SK-N-SH (cell line): ENCODE results near the gene SLC16A12. TPM values are rescaled to one million over a fixed set of nuclear protein-coding genes. Genes with fewer than 3 reads are reported as not detected.

Experiments used
- CTCF ChIA-PET: fragments of 300-600, 350-600 bp; formaldehyde crosslinking; extraction: SDS; loops from one replicate; lab custom pipeline; 2021; lab: Yijun Ruan, JAX
- POLR2A ChIA-PET: fragments of 350-600 bp; sonication (Branson Sonifier 250); formaldehyde crosslinking; extraction: SDS; loops from one replicate; lab custom pipeline; 2020; ENCODE audit warnings: antibody characterized with exemption, inconsistent platforms; lab: Yijun Ruan, JAX
- DNase-seq: peaks from one replicate; pipeline ENCODE4 v3.0.0; 2012
- H2AFZ ChIP-seq: fragments of 200-600 bp; sonication (generic); 2 replicates; pipeline ENCODE4 v1.8.1; 2016; ENCODE audit warnings: antibody characterized with exemption, mild to moderate bottlenecking, low read depth
- H3F3A ChIP-seq: fragments of 200-600 bp; sonication (generic); replicated peaks from 2 replicates; pipeline ENCODE3; 2016; ENCODE audit warnings: antibody characterized with exemption, mild to moderate bottlenecking; ENCODE audit not compliant: insufficient read depth
- H3K27ac ChIP-seq, 2 experiments: fragments of 200-500 bp in 1 of 2; fragments of 200-600 bp in 1 of 2; sonication (Bioruptor generic) in 1 of 2; sonication (generic), shearing (Covaris generic) in 1 of 2; 2 replicates each; pipeline versions ENCODE4 v1.5.1 to v1.6.1; 2014 to 2016; ENCODE audit warnings: low read depth in 2 of 2, inconsistent platforms in 1 of 2, low read length in 1 of 2, mild to moderate bottlenecking in 1 of 2, mixed read lengths in 1 of 2
- H3K27me3 ChIP-seq: fragments of 200-600 bp; sonication (generic), shearing (Covaris generic); 2 replicates; pipeline ENCODE4 v1.6.1; 2016; ENCODE audit warnings: mixed run types; ENCODE audit not compliant: insufficient read depth
- H3K36me3 ChIP-seq, 2 experiments: fragments of 200-500 bp in 1 of 2; fragments of 200-600 bp in 1 of 2; sonication (Bioruptor generic) in 1 of 2; sonication (generic) in 1 of 2; replicated peaks in 1 of 2; 2 replicates each; pipeline versions ENCODE3 to v1.5.1; 2014 to 2016; ENCODE audit warnings: low read length in 1 of 2, mild to moderate bottlenecking in 1 of 2; ENCODE audit not compliant: insufficient read depth in 2 of 2, control insufficient read depth in 1 of 2
- H3K4me1 ChIP-seq, 2 experiments: fragments of 200-500 bp in 1 of 2; fragments of 200-600 bp in 1 of 2; sonication (Bioruptor generic) in 1 of 2; sonication (generic), shearing (Covaris generic) in 1 of 2; 2 replicates each; pipeline versions ENCODE4 v1.5.1 to v1.6.1; 2014 to 2016; ENCODE audit warnings: low read depth in 1 of 2, low read length in 1 of 2, mixed run types in 1 of 2; ENCODE audit not compliant: insufficient read depth in 2 of 2, control insufficient read depth in 1 of 2
- H3K4me2 ChIP-seq: fragments of 200-600 bp; sonication (generic), shearing (Covaris generic); 2 replicates; pipeline ENCODE4 v1.6.1; 2017; ENCODE audit warnings: mixed run types
- H3K4me3 ChIP-seq, 2 experiments: fragments of 200-500 bp in 1 of 2; fragments of 200-600 bp in 1 of 2; sonication (Bioruptor generic) in 1 of 2; sonication (generic), shearing (Covaris generic) in 1 of 2; 2 replicates each; pipeline versions ENCODE4 v1.5.1 to v1.8.1; 2014 to 2016; ENCODE audit warnings: low read depth in 2 of 2, inconsistent platforms in 1 of 2, low read length in 1 of 2, mild to moderate bottlenecking in 1 of 2, mixed read lengths in 1 of 2, moderate library complexity in 1 of 2
- H3K79me2 ChIP-seq: fragments of 200-600 bp; sonication (generic); 2 replicates; pipeline ENCODE4 v1.8.1; 2017; ENCODE audit warnings: mild to moderate bottlenecking; ENCODE audit not compliant: insufficient read depth
- H3K9ac ChIP-seq: fragments of 200-600 bp; sonication (generic); 2 replicates; pipeline ENCODE4 v1.6.1; 2017; ENCODE audit warnings: mixed run types
- H3K9me2 ChIP-seq: fragments of 200-600 bp; sonication (generic); 2 replicates; pipeline ENCODE4 v1.6.1; 2017; ENCODE audit warnings: mixed run types
- H3K9me3 ChIP-seq: fragments of 200-600 bp; sonication (generic); 2 replicates; pipeline ENCODE4 v1.6.1; 2017; ENCODE audit warnings: mixed run types, mild to moderate bottlenecking, moderate library complexity
- H4K20me1 ChIP-seq: fragments of 200-600 bp; sonication (generic); 2 replicates; pipeline ENCODE4 v1.6.1; 2017; ENCODE audit warnings: mild to moderate bottlenecking, mixed run types; ENCODE audit not compliant: insufficient read depth
- CTCF ChIP-seq: fragments of 200-600 bp; sonication (generic); IDR thresholded peaks from 2 replicates; pipeline ENCODE4 v1.6.1; 2017; ENCODE audit warnings: antibody characterized with exemption, mild to moderate bottlenecking, moderate library complexity
- ELF1 ChIP-seq: IDR thresholded peaks from 2 replicates; pipeline ENCODE4 v1.4.0; 2012
- EZH2phosphoT487 ChIP-seq: fragments of 200-600 bp; sonication (generic); IDR thresholded peaks from 2 replicates; pipeline ENCODE4 v1.6.1; 2017; ENCODE audit warnings: low read depth, mixed run types, mild to moderate bottlenecking, antibody characterized with exemption, moderate library complexity, borderline replicate concordance
- MXI1 ChIP-seq: IDR thresholded peaks from 2 replicates; pipeline ENCODE4 v1.6.1; 2012; ENCODE audit warnings: mild to moderate bottlenecking, low read depth, low read length, improper control_type of control experiment
- PBX3 ChIP-seq: IDR thresholded peaks from 2 replicates; pipeline ENCODE4; 2012
- RAD21 ChIP-seq: IDR thresholded peaks from 2 replicates; pipeline ENCODE4 v1.6.1; 2012; ENCODE audit warnings: mild to moderate bottlenecking, low read length
- RCOR1 ChIP-seq: fragments of 150-350 bp; IDR thresholded peaks from 2 replicates; pipeline ENCODE4 v1.6.1; 2017; ENCODE audit warnings: antibody characterized with exemption, low read length
- SIN3A ChIP-seq: IDR thresholded peaks from 2 replicates; pipeline ENCODE4 v1.6.1; 2012; ENCODE audit warnings: low read depth, mild to moderate bottlenecking, low read length, moderate library complexity, borderline replicate concordance
- SMC3 ChIP-seq: IDR thresholded peaks from 2 replicates; pipeline ENCODE4 v1.6.1; 2012; ENCODE audit warnings: low read depth, low read length, improper control_type of control experiment
- TCF12 ChIP-seq: IDR thresholded peaks from 2 replicates; pipeline ENCODE4 v1.4.0; 2012
- WGBS: methylation state at CpG from one replicate; pipeline ENCODE4 v1.1.6; 2017; ENCODE audit warnings: low lambda C conversion rate; 5-methylcytosine and 5-hydroxymethylcytosine counted together
- polyA plus RNA-seq, 3 experiments: library from polyadenylated mRNA; depleted of rRNA; stranded (reverse); fragments of >200 nt; gene quantifications; 2 replicates each; pipeline ENCODE4 v1.2.3, GENCODE V29; 2012
- TF ChIP-seq, protein P1 (sequence below): fragments of 150-350 bp; IDR thresholded peaks from 2 replicates; pipeline ENCODE4 v1.6.1; 2017; ENCODE audit warnings: antibody characterized with exemption, low read length, low read depth, borderline replicate concordance
- TF ChIP-seq, protein P2 (sequence below): IDR thresholded peaks from 2 replicates; pipeline ENCODE4 v1.6.1; 2012; ENCODE audit warnings: mild to moderate bottlenecking, low read depth, low read length, moderate library complexity

The SLC16A12 gene
- polyA plus RNA-seq, 1 of the 3 experiments (the other 2 are of a cell fraction): 0.13 TPM

GRCh38 chr10:89389254-89389653, 146.1 kb downstream of the SLC16A12 start:
- peak; percentile 41 for DNase-seq
- H3K9me3 ChIP-seq: no peaks in the 10 kb centered on the region
- ChIA-PET POLR2A (interaction anchor here (0.6 kb wide), 1 partner anchor 88 kb away, joined by 6 read pairs; no protein-coding TSS in a partner anchor), CTCF (interaction anchor here (0.6 to 2.5 kb wide), 20 partner anchors 11 to 171 kb away, joined by 3 to 17 read pairs (median 4); partner anchors contain the start of genes IFIT1B, IFIT5 and LIPA)
- H3K9me2 ChIP-seq: no peaks in the 10 kb centered on the region
- no peaks in the 10 kb centered on the region for H3K36me3 ChIP-seq
- no peaks in the 10 kb centered on the region for H3K27me3 ChIP-seq
- no peak overlapping the region for H3K27ac ChIP-seq
- peaks cover 2 to 13% of the 10 kb centered on the region in 2 experiments; a peak in 2 of 4 replicates for H3K4me1 ChIP-seq
- peak overlapping the region; percentile 53; the same call in 1 of the 2 replicates for H2AFZ ChIP-seq
- H3K4me2 ChIP-seq: no peak overlapping the region
- H3F3A ChIP-seq: peaks cover 23% of the 10 kb centered on the region
- WGBS: 34% methylated on average over 1 of the region's 1 CpG
- H3K9ac ChIP-seq: no peak overlapping the region
- TF ChIP-seq SMC3: peak; percentile 69
- peak; percentile 83 for TF ChIP-seq RAD21
- no peak for TF ChIP-seq ELF1
- TF ChIP-seq CTCF: peak; percentile 64
- no peak for TF ChIP-seq TCF12
- TF ChIP-seq MXI1: no peak
- no peak for TF ChIP-seq PBX3
- TF ChIP-seq, protein P1, sequence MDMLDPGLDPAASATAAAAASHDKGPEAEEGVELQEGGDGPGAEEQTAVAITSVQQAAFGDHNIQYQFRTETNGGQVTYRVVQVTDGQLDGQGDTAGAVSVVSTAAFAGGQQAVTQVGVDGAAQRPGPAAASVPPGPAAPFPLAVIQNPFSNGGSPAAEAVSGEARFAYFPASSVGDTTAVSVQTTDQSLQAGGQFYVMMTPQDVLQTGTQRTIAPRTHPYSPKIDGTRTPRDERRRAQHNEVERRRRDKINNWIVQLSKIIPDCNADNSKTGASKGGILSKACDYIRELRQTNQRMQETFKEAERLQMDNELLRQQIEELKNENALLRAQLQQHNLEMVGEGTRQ: no peak
- TF ChIP-seq, protein P2, sequence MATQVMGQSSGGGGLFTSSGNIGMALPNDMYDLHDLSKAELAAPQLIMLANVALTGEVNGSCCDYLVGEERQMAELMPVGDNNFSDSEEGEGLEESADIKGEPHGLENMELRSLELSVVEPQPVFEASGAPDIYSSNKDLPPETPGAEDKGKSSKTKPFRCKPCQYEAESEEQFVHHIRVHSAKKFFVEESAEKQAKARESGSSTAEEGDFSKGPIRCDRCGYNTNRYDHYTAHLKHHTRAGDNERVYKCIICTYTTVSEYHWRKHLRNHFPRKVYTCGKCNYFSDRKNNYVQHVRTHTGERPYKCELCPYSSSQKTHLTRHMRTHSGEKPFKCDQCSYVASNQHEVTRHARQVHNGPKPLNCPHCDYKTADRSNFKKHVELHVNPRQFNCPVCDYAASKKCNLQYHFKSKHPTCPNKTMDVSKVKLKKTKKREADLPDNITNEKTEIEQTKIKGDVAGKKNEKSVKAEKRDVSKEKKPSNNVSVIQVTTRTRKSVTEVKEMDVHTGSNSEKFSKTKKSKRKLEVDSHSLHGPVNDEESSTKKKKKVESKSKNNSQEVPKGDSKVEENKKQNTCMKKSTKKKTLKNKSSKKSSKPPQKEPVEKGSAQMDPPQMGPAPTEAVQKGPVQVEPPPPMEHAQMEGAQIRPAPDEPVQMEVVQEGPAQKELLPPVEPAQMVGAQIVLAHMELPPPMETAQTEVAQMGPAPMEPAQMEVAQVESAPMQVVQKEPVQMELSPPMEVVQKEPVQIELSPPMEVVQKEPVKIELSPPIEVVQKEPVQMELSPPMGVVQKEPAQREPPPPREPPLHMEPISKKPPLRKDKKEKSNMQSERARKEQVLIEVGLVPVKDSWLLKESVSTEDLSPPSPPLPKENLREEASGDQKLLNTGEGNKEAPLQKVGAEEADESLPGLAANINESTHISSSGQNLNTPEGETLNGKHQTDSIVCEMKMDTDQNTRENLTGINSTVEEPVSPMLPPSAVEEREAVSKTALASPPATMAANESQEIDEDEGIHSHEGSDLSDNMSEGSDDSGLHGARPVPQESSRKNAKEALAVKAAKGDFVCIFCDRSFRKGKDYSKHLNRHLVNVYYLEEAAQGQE: no peak
- no peak for TF ChIP-seq SIN3A
- no peak for TF ChIP-seq RCOR1
- TF ChIP-seq EZH2phosphoT487: no peak
- no peak overlapping the region; a peak in 1 of 4 replicates for H3K4me3 ChIP-seq
- no peaks in the 10 kb centered on the region for H3K79me2 ChIP-seq
- H4K20me1 ChIP-seq: no peaks in the 10 kb centered on the region
